BJ (cell line): ENCODE measurements around the gene TP53BP1. TPM values are rescaled to one million over a fixed set of nuclear protein-coding genes. Genes with fewer than 3 reads are reported as not detected.

ENCODE experiments used
- CTCF ChIA-PET: fragments of 350-600 bp; formaldehyde crosslinking; extraction: SDS; loops from one replicate; lab custom pipeline; 2021; ENCODE audit warnings: antibody characterized with exemption, inconsistent platforms; lab: Yijun Ruan, JAX
- POLR2A ChIA-PET: fragments of 300-600 bp; sonication (Branson Sonifier 250); formaldehyde crosslinking; extraction: SDS; loops from one replicate; lab custom pipeline; 2021; ENCODE audit warnings: antibody characterized with exemption; lab: Charles Lee
- DNase-seq: peaks from one replicate; pipeline ENCODE4 v3.0.0-alpha.2; 2011; ENCODE audit warnings: low read depth
- H3K27me3 ChIP-seq: 2 replicates; pipeline ENCODE4 v1.6.0; 2011; ENCODE audit warnings: low read length; ENCODE audit not compliant: control insufficient read depth, insufficient read depth
- H3K36me3 ChIP-seq: 2 replicates; pipeline ENCODE4 v1.5.1; 2011; ENCODE audit warnings: low read length; ENCODE audit not compliant: control insufficient read depth, insufficient read depth
- H3K4me3 ChIP-seq: 2 replicates; pipeline ENCODE4 v1.5.1; 2011; ENCODE audit warnings: low read depth, mild to moderate bottlenecking, control low read depth, low read length
- polyA plus RNA-seq: library from polyadenylated mRNA; depleted of rRNA; stranded (reverse); fragments of >200 nt; gene quantifications from 2 replicates; pipeline ENCODE4 v1.2.3, GENCODE V29; 2011
- TF ChIP-seq, protein P1 (sequence below): IDR thresholded peaks from 2 replicates; pipeline ENCODE4 v1.5.1; 2011; ENCODE audit warnings: low read depth, mild to moderate bottlenecking, control low read depth, inconsistent platforms, low read length, moderate library complexity; ENCODE audit not compliant: insufficient read depth

Gene TP53BP1
- polyA plus RNA-seq, 1 experiment, result 48.3 TPM

DNA sequence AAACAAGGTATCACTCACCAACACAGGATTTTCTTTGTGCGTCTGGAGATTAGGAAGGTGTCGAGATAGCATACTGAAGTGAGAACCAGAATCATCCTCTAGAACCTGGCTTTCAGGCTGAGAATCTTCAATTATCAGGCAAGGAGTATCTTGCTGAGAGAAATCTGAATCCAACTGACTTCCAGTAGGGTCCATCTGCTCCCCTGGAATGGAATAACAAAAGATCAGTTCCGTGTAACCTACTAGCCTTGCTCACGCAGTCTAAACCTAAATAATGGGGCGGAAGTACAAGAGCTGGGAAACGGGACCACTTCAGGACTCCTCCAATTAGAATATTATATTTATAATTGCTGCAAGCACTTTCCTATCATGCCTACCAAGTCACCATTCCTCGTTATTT, 690 bp downstream of the TP53BP1 start:
- CTCF ChIA-PET, result no interaction called here
- TF ChIP-seq, protein P1, sequence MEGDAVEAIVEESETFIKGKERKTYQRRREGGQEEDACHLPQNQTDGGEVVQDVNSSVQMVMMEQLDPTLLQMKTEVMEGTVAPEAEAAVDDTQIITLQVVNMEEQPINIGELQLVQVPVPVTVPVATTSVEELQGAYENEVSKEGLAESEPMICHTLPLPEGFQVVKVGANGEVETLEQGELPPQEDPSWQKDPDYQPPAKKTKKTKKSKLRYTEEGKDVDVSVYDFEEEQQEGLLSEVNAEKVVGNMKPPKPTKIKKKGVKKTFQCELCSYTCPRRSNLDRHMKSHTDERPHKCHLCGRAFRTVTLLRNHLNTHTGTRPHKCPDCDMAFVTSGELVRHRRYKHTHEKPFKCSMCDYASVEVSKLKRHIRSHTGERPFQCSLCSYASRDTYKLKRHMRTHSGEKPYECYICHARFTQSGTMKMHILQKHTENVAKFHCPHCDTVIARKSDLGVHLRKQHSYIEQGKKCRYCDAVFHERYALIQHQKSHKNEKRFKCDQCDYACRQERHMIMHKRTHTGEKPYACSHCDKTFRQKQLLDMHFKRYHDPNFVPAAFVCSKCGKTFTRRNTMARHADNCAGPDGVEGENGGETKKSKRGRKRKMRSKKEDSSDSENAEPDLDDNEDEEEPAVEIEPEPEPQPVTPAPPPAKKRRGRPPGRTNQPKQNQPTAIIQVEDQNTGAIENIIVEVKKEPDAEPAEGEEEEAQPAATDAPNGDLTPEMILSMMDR, result no peak
- no peaks in the 10 kb centered on the region for H3K27me3 ChIP-seq
- peak overlapping the region; percentile 61 for H3K4me3 ChIP-seq
- DNase-seq, result no peak
- POLR2A ChIA-PET, result no interaction called here
- H3K36me3 ChIP-seq, result no peaks in the 10 kb centered on the region; the same call in none of the 2 replicates

DNA sequence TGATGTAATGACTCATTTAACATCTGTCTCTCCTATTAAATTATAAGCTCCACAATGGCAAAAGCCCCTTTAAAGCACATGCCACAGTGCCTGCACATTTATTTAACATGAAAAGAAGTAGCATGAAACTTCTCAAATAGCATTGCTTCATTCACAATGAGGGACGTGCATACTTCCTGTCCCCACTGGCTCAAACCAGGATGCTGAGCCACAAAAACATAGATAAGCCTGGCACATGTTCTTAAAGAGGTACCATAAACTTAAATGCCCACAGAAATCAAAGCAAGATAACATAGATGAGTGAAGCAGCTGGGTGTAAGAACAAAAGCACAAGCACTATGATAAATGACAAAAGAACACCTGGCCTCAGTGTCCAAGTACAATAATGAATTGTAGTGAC, 3.8 kb downstream of the TP53BP1 start:
- TF ChIP-seq, protein P1, result no peak
- H3K36me3 ChIP-seq, result no peaks in the 10 kb centered on the region; the same call in none of the 2 replicates
- DNase-seq, result no peak
- no peak overlapping the region for H3K4me3 ChIP-seq
- ChIA-PET POLR2A (no interaction called here), CTCF (interaction anchor here (0.6 to 2.2 kb wide), 4 partner anchors 13 to 27 kb away, joined by 3 to 4 read pairs (median 4); no protein-coding TSS in a partner anchor)
- H3K27me3 ChIP-seq, result no peaks in the 10 kb centered on the region

GRCh38 chr15:43488790-43489189, 4.2 kb downstream of the TP53BP1 start:
- H3K4me3 ChIP-seq, result no peak overlapping the region
- CTCF ChIA-PET, result interaction anchor here (0.6 to 2.2 kb wide), 3 partner anchors 22 to 27 kb away, joined by 3 to 4 read pairs (median 4); no protein-coding TSS in a partner anchor

DNA sequence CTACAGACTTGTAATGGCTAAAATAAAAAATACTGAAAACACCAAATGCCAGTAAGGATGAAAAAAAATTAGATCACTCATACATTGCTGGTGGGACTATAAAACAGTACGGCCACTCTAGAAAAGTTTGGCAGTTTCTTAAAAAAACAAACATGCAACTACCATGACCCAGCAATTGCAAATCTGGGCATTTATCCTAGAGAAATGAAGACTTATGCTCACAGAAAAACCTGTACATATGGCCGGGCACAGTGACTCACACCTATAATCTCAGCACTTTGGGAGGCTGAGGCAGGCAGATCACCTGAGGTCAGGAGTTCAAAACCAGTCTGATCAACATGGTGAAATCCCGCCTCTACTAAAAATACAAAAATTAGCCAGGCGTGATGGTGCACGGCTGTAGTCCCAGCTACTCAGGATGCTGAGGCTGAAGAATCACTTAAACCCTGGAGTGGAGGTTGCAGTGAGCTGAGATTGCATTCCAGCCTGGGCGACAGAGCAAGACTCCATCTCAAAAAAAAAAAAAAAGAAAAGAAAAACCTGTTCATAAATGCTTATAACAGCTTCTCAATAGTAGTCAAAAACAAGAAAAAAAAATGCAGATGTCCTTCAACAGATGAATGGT, 5.6 kb downstream of the TP53BP1 start:
- DNase-seq, result no peak
- Histone ChIP-seq H3K27me3 (no peaks in the 10 kb centered on the region), H3K36me3 (peaks cover 4% of the 10 kb centered on the region), H3K4me3 (no peak overlapping the region)
- ChIA-PET POLR2A (no interaction called here), CTCF (no interaction called here)
- TF ChIP-seq, protein P1, result no peak

More at GRCh38 chr15:43488790-43489189, 4.2 kb downstream of the TP53BP1 start:
- POLR2A ChIA-PET, result no interaction called here
- TF ChIP-seq, protein P1, result no peak
- H3K36me3 ChIP-seq, result peaks cover 1% of the 10 kb centered on the region
- no peak for DNase-seq
- H3K27me3 ChIP-seq, result no peaks in the 10 kb centered on the region

DNA sequence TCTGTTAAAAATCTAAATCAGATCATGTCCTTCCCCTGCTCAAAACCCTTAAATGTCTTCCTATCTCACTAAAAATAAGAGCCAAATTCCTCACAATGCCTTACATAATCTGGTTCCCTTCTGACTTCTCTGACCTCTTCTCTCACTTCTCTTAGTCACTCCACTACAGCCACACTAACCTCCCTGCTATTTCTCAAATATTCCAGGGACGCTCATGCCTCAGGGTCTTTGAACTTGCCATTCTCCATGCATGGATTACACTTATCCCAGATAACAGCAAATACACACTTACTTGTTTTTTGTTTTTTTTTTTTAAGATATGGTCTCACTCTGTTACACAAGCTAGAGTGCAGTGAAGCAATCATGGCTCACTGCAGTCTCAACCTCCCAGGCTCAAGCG, 8.5 kb downstream of the TP53BP1 start:
- peaks cover 7% of the 10 kb centered on the region for H3K36me3 ChIP-seq
- TF ChIP-seq, protein P1, result no peak
- no peak for DNase-seq
- no peak overlapping the region for H3K4me3 ChIP-seq
- H3K27me3 ChIP-seq, result no peaks in the 10 kb centered on the region
- ChIA-PET CTCF (interaction anchor here (0.8 to 1.6 kb wide), 3 partner anchors 9 to 30 kb away, joined by 3 read pairs; no protein-coding TSS in a partner anchor), POLR2A (no interaction called here)
